Measurements from ENCODE around the gene CITED4.

CITED4 gene

DNA sequence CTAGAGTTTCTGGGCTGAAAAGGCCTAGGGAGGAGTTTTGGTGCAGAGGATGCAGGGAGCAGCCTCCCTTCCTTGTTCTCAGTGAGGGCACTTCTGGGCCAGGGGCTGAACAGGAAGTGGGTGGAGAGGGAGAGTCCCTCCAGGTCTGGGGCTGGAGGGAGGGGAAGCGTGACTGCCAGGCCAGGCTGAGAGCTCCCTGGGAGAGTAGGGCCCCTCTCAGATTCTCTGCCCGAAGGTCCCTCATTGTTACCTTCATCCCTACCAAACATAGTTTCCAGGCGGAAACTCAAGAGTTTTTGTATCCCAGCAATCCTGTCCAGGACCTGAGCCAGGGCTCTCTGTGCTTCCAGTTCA is 36.8 kb downstream of the CITED4 start:
- FAIRE-seq (no peak), DNase-seq (ENCODE audit: insufficient read length) (peak; percentile 45)
- TF ChIP-seq POLR2A (IDR thresholded peaks at IDR 0.05; ENCODE audit: low read depth, low read length) (no peak), TAF1 (IDR thresholded peaks at IDR 0.05; ENCODE audit: borderline replicate concordance, low read depth, low read length) (no peak), POLR2AphosphoS5 (IDR thresholded peaks at IDR 0.05; ENCODE audit: low read depth, low read length) (no peak)

- TF ChIP-seq TAF1 (IDR thresholded peaks at IDR 0.05; ENCODE audit: borderline replicate concordance, low read depth, low read length), result no peak
- no peak for TF ChIP-seq POLR2A (IDR thresholded peaks at IDR 0.05; ENCODE audit: low read depth, low read length)
- TF ChIP-seq POLR2AphosphoS5 (IDR thresholded peaks at IDR 0.05; ENCODE audit: low read depth, low read length), result no peak
- DNase-seq (ENCODE audit: insufficient read length) (no peak), FAIRE-seq (no peak)
These were observed 37.4 kb downstream of the CITED4 start for GRCh38 chr1:40824591-40825434.

- FAIRE-seq (no peak), DNase-seq (ENCODE audit: insufficient read length) (no peak)
- TF ChIP-seq POLR2AphosphoS5 (IDR thresholded peaks at IDR 0.05; ENCODE audit: low read depth, low read length) (no peak), TAF1 (IDR thresholded peaks at IDR 0.05; ENCODE audit: borderline replicate concordance, low read depth, low read length) (no peak)
These were observed 38.2 kb downstream of the CITED4 start for GRCh38 chr1:40823983-40824382.

- DNase-seq (ENCODE audit: insufficient read length) (no peak), FAIRE-seq (no peak)
- TF ChIP-seq POLR2AphosphoS5 (IDR thresholded peaks at IDR 0.05; ENCODE audit: low read depth, low read length) (no peak), POLR2A (IDR thresholded peaks at IDR 0.05; ENCODE audit: low read depth, low read length) (no peak), TAF1 (IDR thresholded peaks at IDR 0.05; ENCODE audit: borderline replicate concordance, low read depth, low read length) (no peak)
These were observed 38.8 kb downstream of the CITED4 start for GRCh38 chr1:40823345-40823744.

DNA sequence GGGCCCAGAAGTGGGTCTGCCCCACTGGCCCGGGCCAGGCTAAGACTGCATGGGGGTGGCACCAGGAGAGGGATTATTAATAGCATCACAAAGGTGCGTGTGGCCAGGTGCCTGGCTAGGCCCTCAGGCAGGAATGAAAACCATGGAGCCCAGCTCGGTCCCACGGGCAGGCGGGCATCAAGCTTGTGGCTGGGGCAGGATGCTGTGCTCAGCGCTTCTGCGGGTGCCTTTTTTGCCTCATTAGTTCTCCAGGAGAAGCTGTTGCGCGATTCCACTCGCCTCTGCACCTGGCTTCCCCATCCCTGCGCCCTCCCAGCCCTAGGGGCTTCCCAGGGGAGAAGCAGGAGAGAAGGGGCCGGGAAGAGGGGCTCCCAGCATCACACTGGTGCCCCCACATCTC is 39.3 kb downstream of the CITED4 start:
- DNase-seq (ENCODE audit: insufficient read length), result no peak
- FAIRE-seq, result no peak
- TF ChIP-seq POLR2AphosphoS5 (IDR thresholded peaks at IDR 0.05; ENCODE audit: low read depth, low read length), result no peak
- TF ChIP-seq TAF1 (IDR thresholded peaks at IDR 0.05; ENCODE audit: borderline replicate concordance, low read depth, low read length), result no peak
- TF ChIP-seq POLR2A (IDR thresholded peaks at IDR 0.05; ENCODE audit: low read depth, low read length), result no peak

DNA sequence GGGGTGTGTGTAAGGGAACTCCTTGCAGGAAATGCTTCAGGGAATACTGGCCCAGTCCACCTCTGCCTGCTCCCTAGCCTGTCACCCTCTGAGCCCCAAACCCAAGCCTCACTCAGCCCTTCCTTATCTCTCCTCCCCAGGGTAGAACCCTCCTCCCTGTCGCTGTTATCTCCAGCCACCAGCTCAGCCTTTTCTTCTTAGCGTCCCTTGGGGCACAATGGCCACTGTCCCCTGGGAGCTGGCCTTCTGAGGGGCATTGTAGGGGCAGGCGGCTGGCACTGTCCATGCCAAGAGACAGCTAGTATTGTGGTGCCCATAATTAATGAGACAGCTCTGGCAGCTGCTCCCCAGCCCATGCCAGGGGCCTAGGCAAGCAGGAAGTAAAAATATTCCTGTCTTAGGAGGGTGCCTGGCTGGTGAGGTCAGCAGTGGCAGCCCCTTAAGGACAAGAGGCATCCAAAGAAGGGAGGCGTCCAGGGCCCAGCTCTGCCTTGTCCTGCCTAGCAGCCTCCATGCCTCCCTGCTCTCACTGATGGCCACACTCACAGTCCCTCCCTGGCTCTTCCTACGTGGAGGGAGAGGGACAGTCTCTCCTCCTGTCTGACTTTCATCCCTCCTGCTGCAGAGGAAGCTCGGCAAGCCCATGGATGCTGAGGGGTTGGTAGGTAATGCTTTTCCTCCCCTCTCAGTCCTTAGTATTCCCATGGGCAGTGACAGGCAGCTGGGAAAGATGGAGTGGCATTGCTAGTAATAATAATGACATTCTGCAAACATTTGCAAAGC is 41.1 kb downstream of the CITED4 start:
- no peak for TF ChIP-seq POLR2A (IDR thresholded peaks at IDR 0.05; ENCODE audit: low read depth, low read length)
- TF ChIP-seq POLR2AphosphoS5 (IDR thresholded peaks at IDR 0.05; ENCODE audit: low read depth, low read length), result no peak
- TF ChIP-seq TAF1 (IDR thresholded peaks at IDR 0.05; ENCODE audit: borderline replicate concordance, low read depth, low read length), result no peak
- FAIRE-seq, result no peak
- no peak for DNase-seq (ENCODE audit: insufficient read length)

- FAIRE-seq, result no peak
- no peak for TF ChIP-seq POLR2A (IDR thresholded peaks at IDR 0.05; ENCODE audit: low read depth, low read length)
- no peak for TF ChIP-seq POLR2AphosphoS5 (IDR thresholded peaks at IDR 0.05; ENCODE audit: low read depth, low read length)
- TF ChIP-seq TAF1 (IDR thresholded peaks at IDR 0.05; ENCODE audit: borderline replicate concordance, low read depth, low read length), result no peak
- DNase-seq (ENCODE audit: insufficient read length), result no peak
These were observed 41.8 kb downstream of the CITED4 start for GRCh38 chr1:40820251-40820797.

DNA sequence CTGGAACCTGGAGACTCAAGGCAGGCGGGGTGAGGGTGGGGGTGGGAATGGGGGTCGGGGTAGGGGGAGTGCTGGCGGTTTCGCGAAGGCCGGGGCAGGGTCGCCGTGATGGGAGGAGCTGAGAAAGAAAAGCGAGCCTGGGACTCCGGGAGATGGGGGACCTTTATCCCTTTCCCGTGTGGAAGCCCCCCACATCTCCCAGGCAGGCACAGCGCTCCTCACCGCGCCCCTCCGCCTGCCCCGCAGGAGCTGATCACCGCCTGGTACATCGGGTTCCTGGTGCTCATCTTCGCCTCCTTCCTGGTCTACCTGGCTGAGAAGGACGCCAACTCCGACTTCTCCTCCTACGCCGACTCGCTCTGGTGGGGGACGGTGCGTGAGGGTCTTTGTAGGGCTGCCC is 43.1 kb downstream of the CITED4 start:
- TF ChIP-seq POLR2AphosphoS5 (IDR thresholded peaks at IDR 0.05; ENCODE audit: low read depth, low read length) (no peak), TAF1 (IDR thresholded peaks at IDR 0.05; ENCODE audit: borderline replicate concordance, low read depth, low read length) (no peak), POLR2A (IDR thresholded peaks at IDR 0.05; ENCODE audit: low read depth, low read length) (no peak)
- no peak for DNase-seq (ENCODE audit: insufficient read length)
- FAIRE-seq, result no peak

DNA sequence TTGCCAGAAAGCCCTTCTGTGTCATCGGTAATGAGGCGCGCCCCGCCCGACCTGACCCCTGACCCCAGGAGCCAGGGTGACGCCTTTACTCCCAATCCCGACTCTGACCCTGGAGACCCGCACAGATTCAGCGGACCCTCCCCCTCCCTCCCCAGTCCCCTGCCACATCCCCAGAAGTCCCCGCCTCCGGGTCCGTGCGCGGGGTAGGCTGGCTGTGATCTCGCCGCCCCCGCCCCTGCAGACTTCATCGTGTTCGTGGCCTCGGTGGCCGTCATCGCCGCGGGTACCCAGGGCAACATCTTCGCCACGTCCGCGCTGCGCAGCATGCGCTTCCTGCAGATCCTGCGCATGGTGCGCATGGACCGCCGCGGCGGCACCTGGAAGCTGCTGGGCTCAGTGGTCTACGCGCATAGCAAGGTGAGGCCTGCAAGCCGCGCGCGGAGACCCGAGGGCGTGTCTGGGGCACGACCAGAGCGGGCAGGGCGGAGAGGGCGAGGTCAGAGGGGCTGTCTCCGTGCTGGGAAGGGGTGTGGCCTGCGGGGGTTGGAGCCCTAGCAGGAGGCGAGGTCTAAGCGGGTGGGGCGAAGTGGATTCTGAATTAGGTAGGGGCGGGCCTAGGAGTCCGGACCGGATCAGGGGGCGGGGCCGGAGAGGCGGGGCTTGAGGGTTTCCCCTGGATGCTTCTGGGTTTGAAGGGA is 43.8 kb downstream of the CITED4 start:
- DNase-seq (ENCODE audit: insufficient read length) (peak; percentile 86), FAIRE-seq (peak; percentile 90)
- TF ChIP-seq POLR2A (IDR thresholded peaks at IDR 0.05; ENCODE audit: low read depth, low read length) (no peak), POLR2AphosphoS5 (IDR thresholded peaks at IDR 0.05; ENCODE audit: low read depth, low read length) (no peak), TAF1 (IDR thresholded peaks at IDR 0.05; ENCODE audit: borderline replicate concordance, low read depth, low read length) (no peak)

GRCh38 chr1:40817791-40818263 is 44.3 kb downstream of the CITED4 start:
- DNase-seq (ENCODE audit: insufficient read length) (no peak), FAIRE-seq (no peak)
- no peak for TF ChIP-seq TAF1 (IDR thresholded peaks at IDR 0.05; ENCODE audit: borderline replicate concordance, low read depth, low read length)
- TF ChIP-seq POLR2AphosphoS5 (IDR thresholded peaks at IDR 0.05; ENCODE audit: low read depth, low read length), result no peak
- no peak for TF ChIP-seq POLR2A (IDR thresholded peaks at IDR 0.05; ENCODE audit: low read depth, low read length)

GRCh38 chr1:40815420-40815819 is 46.7 kb downstream of the CITED4 start:
- TF ChIP-seq POLR2A (IDR thresholded peaks at IDR 0.05; ENCODE audit: low read depth, low read length) (no peak), POLR2AphosphoS5 (IDR thresholded peaks at IDR 0.05; ENCODE audit: low read depth, low read length) (no peak), TAF1 (IDR thresholded peaks at IDR 0.05; ENCODE audit: borderline replicate concordance, low read depth, low read length) (no peak)
- no peak for DNase-seq (ENCODE audit: insufficient read length)
- FAIRE-seq, result no peak

Measured in GM12892 (cell line).